Activated T-cell treated with anti-CD3 and anti-CD28 coated beads, Interleukin-2, amount 50 U/mL, for 72 hours (primary cell): ENCODE results near the gene HMGB3. TPM values are rescaled to one million over a fixed set of nuclear protein-coding genes. Genes with fewer than 3 reads are reported as not detected.
"Not testable (repeated sequence)": the region's sequence is repeated elsewhere in the genome, so short reads cannot be mapped to it uniquely, and the experiment has no call there.

ENCODE experiments used
- ATAC-seq, 2 donors: fragments of 150-1000 bp; cut with Tn5 transposase; replicated peaks in 1 of 2; 2 replicates each; pipeline ENCODE4 v1.10.0; 2021; ENCODE audit warnings: moderate library complexity in 2 of 2, mild to moderate bottlenecking in 1 of 2
- DNase-seq, 2 donors: peaks; one replicate each; pipeline ENCODE4 v3.0.0; 2021 to 2022; ENCODE audit warnings: mixed read lengths in 1 of 2
- H3K27ac Mint-ChIP-seq: one replicate; pipeline ENCODE4 v1.8.0; 2022; ENCODE audit warnings: mild to moderate bottlenecking, moderate library complexity, mixed read lengths
- H3K27me3 Mint-ChIP-seq: one replicate; pipeline ENCODE4 v1.8.0; 2022; ENCODE audit warnings: low read depth, mixed read lengths
- H3K36me3 Mint-ChIP-seq, 2 donors: one replicate each; pipeline ENCODE4 v1.8.0; 2022; ENCODE audit warnings: mixed read lengths in 2 of 2, mild to moderate bottlenecking in 1 of 2; ENCODE audit not compliant: insufficient read depth in 2 of 2
- H3K4me1 Mint-ChIP-seq: one replicate; pipeline ENCODE4 v1.8.0; 2022; ENCODE audit warnings: low read depth, mixed read lengths
- H3K4me3 Mint-ChIP-seq, 2 donors: one replicate each; pipeline ENCODE4 v1.8.0; 2022; ENCODE audit warnings: mild to moderate bottlenecking in 2 of 2, mixed read lengths in 2 of 2, moderate library complexity in 2 of 2
- H3K9me3 Mint-ChIP-seq, 2 donors: one replicate each; pipeline ENCODE4 v1.8.0; 2022; ENCODE audit warnings: mixed read lengths in 2 of 2
- total RNA-seq, 2 donors: library from RNA; stranded (reverse); gene quantifications; one replicate each; pipeline ENCODE4 v1.2.3, GENCODE V29; 2022

HMGB3 gene
- total RNA-seq, 2 donors from 2014 or later, result 22.8 to 28.1 TPM

DNA sequence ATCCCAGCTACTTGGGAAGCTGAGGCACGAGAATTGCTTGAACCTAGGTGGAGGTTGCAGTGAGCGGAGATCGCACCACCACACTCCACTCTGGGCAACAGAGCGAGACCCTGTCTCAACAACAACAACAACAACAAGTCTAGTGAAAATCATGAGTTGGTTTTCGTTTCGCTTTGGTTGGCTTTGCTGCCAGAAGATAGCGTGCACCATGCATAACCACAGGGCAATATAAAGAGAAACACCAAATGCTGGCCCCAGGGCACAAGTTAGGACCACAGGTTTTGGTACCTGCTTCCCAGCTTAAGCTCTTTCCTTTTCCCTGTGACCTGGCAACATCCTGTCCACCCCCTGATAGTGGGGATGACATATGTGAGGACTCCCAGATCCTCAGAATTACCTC lies 21.5 kb upstream of the HMGB3 start:
- Mint-ChIP-seq H3K4me3 (no peak overlapping the region), H3K4me1 (no peaks in the 10 kb centered on the region), H3K9me3 (no peaks in the 10 kb centered on the region), H3K36me3 (no peaks in the 10 kb centered on the region), H3K27me3 (peaks cover 14% of the 10 kb centered on the region), H3K27ac (no peak overlapping the region)
- DNase-seq, result no peak
- no peak for ATAC-seq

GRCh38 chrX:150964416-150964815 lies 18.7 kb upstream of the HMGB3 start:
- not testable (repeated sequence) for H3K27ac Mint-ChIP-seq, ATAC-seq, DNase-seq, H3K4me1 Mint-ChIP-seq, H3K9me3 Mint-ChIP-seq, H3K36me3 Mint-ChIP-seq, H3K4me3 Mint-ChIP-seq
- H3K27me3 Mint-ChIP-seq, result peaks cover 25% of the 10 kb centered on the region

- Mint-ChIP-seq H3K27me3 (peaks cover 17% of the 10 kb centered on the region), H3K9me3 (no peaks in the 10 kb centered on the region), H3K4me1 (no peaks in the 10 kb centered on the region), H3K4me3 (no peak overlapping the region), H3K36me3 (no peaks in the 10 kb centered on the region), H3K27ac (no peak overlapping the region)
- no peak for ATAC-seq
- no peak for DNase-seq
Observed at GRCh38 chrX:150966235-150966634, 16.9 kb upstream of the HMGB3 start.

DNA sequence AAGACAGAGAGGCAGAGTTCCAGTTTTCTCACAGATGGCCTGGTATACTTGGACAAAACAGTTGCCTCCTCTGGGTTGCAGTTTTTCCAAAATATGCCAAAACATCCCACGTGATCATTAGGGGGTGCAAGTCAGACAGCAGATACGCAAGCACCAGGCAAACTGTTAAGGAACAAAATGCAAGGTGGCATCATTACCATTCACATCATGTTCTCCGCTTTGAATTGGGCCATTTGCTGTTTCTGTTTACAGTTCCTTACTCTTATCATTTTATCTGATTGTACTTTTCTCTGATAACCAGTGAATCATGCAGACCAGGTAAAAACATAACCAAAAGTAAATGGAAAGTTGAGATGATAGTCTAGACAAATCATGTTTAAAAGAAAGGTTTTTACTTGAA lies 16.4 kb upstream of the HMGB3 start:
- peaks cover 17% of the 10 kb centered on the region for H3K27me3 Mint-ChIP-seq
- ATAC-seq (no peak), DNase-seq (no peak)
- H3K36me3 Mint-ChIP-seq, result no peaks in the 10 kb centered on the region
- no peak overlapping the region for H3K4me3 Mint-ChIP-seq
- H3K9me3 Mint-ChIP-seq, result no peaks in the 10 kb centered on the region
- H3K27ac Mint-ChIP-seq, result no peak overlapping the region
- H3K4me1 Mint-ChIP-seq, result no peaks in the 10 kb centered on the region

GRCh38 chrX:150967786-150968185 lies 15.3 kb upstream of the HMGB3 start:
- ATAC-seq, result no peak
- Mint-ChIP-seq H3K27me3 (peaks cover 21% of the 10 kb centered on the region), H3K4me3 (no peak overlapping the region), H3K4me1 (no peaks in the 10 kb centered on the region), H3K36me3 (no peaks in the 10 kb centered on the region), H3K27ac (no peak overlapping the region), H3K9me3 (no peaks in the 10 kb centered on the region)
- no peak for DNase-seq

DNA sequence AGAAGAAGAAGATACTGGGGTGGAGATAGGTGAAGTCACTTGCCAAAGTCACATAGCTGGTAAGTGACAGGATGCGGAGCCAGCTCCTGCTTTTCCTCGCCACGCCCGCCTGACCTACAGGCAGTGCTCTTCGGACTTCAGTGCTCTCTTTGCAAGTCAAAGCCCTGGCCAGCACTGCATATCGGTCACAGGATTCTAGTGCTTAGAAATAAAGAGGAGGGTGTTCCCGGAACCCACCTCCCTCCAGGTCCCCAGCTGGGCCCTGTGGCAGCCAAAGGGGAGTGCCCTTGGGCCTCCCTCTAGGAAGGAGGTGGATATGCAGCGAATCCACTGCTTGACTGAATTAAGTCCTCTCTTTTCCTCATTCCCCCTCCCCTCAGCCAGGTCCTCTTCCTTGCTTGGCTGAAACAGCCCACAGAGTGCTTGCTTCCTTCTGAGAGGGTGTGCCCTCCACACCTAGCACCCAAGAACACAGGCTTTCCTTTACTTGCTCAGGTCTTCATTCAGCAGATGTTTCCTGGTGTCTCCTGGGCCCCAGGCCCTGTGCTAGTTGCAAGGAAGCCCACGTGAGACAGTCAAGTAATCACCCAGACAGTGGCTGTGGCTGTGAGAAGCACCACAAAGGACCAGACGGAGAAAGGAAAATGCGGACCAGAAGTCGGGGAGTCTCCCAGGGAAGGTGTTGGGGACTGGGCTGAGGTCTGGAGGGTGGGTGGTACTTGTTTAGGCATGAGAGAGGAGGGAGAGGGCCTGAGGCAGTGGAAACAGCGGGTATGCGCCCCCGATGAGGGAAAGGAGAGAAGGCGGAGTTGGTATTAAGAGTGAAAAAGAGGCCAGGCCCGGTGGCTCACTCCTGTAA lies 14.0 kb upstream of the HMGB3 start:
- H3K4me1 Mint-ChIP-seq, result no peaks in the 10 kb centered on the region
- no peaks in the 10 kb centered on the region for H3K9me3 Mint-ChIP-seq
- ATAC-seq (no peak), DNase-seq (no peak)
- H3K27ac Mint-ChIP-seq, result no peak overlapping the region
- H3K4me3 Mint-ChIP-seq, result no peak overlapping the region
- peaks cover 25% of the 10 kb centered on the region for H3K27me3 Mint-ChIP-seq
- H3K36me3 Mint-ChIP-seq, result no peaks in the 10 kb centered on the region

DNA sequence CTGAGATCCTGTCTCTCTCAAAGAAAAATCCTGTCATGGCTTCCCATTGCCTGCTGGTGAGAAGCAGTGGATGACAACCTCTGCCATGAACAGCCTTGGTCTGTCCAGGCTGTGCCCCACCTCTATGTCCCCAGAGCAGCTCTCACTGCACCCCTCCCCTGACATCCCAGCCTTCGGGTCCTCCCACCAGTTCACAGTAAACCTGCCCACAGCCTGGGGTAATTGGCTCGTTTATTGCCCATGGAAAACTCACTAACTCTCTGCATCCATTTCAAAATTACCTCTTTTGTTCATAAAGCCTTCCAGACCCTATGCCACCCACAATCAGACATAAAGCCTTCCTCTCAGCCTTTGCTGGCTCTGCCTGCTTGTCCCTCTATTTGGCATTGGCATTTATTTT lies 10.7 kb upstream of the HMGB3 start:
- no peak overlapping the region for H3K4me3 Mint-ChIP-seq
- H3K4me1 Mint-ChIP-seq, result no peaks in the 10 kb centered on the region
- no peak overlapping the region for H3K27ac Mint-ChIP-seq
- ATAC-seq, result no peak
- H3K36me3 Mint-ChIP-seq, result no peaks in the 10 kb centered on the region
- H3K27me3 Mint-ChIP-seq, result peaks cover 16% of the 10 kb centered on the region
- no peaks in the 10 kb centered on the region for H3K9me3 Mint-ChIP-seq
- DNase-seq, result no peak

GRCh38 chrX:150975655-150976390 lies 7.3 kb upstream of the HMGB3 start:
- Mint-ChIP-seq H3K9me3 (no peaks in the 10 kb centered on the region), H3K4me3 (no peak overlapping the region), H3K27me3 (peaks cover 7% of the 10 kb centered on the region), H3K27ac (no peak overlapping the region), H3K4me1 (no peaks in the 10 kb centered on the region), H3K36me3 (no peaks in the 10 kb centered on the region)
- ATAC-seq (no peak), DNase-seq (no peak)

GRCh38 chrX:150977411-150978162 lies 5.5 kb upstream of the HMGB3 start:
- no peaks in the 10 kb centered on the region for H3K4me1 Mint-ChIP-seq
- no peak overlapping the region for H3K4me3 Mint-ChIP-seq
- peaks cover 6% of the 10 kb centered on the region for H3K27me3 Mint-ChIP-seq
- DNase-seq, result no peak
- no peaks in the 10 kb centered on the region for H3K9me3 Mint-ChIP-seq
- no peak overlapping the region for H3K27ac Mint-ChIP-seq
- ATAC-seq, result no peak
- H3K36me3 Mint-ChIP-seq, result no peaks in the 10 kb centered on the region

- Mint-ChIP-seq H3K36me3 (peaks cover 4 to 5% of the 10 kb centered on the region in 2 donors), H3K4me1 (no peaks in the 10 kb centered on the region), H3K4me3 (no peak overlapping the region), H3K27me3 (peaks cover 6% of the 10 kb centered on the region), H3K9me3 (no peaks in the 10 kb centered on the region), H3K27ac (no peak overlapping the region)
- ATAC-seq (no peak), DNase-seq (no peak)
Observed at GRCh38 chrX:150980186-150980585, 2.9 kb upstream of the HMGB3 start.

GRCh38 chrX:150980711-150981110 lies 2.4 kb upstream of the HMGB3 start:
- DNase-seq, result no peak
- H3K4me1 Mint-ChIP-seq, result no peaks in the 10 kb centered on the region
- H3K27me3 Mint-ChIP-seq, result peaks cover 11% of the 10 kb centered on the region
- H3K36me3 Mint-ChIP-seq, result peaks cover 5% of the 10 kb centered on the region in 2 donors
- no peak overlapping the region for H3K4me3 Mint-ChIP-seq
- no peaks in the 10 kb centered on the region for H3K9me3 Mint-ChIP-seq
- no peak overlapping the region for H3K27ac Mint-ChIP-seq
- no peak for ATAC-seq

DNA sequence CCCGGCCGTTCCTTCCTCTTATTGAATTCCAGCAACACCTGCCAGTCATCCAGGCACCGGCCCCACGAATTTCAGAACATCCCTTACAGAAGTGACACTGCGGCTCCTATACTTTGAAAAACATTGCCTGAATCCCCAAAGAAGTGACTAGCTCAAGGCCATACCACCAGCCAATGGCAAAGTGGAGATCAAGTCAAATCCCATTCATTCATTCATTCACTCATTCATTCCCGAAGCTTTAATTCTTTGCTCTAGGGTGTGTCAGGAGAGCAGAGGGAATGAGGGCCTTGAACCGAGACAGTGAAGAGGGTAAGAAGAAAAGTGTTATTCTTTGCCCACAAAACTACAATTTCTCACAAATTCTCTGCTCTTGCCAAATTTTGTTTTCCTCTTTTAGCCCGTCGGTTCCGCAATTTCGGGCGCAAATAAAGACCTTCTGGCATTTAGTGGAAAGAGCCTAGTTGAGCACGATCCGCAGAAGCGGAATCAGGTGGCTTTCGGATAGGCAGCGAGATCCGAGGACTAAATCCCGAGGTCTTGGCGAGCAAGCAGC lies 824 bp upstream of the HMGB3 start:
- peaks cover 7 to 8% of the 10 kb centered on the region in 2 donors for H3K36me3 Mint-ChIP-seq
- no peaks in the 10 kb centered on the region for H3K4me1 Mint-ChIP-seq
- no peak overlapping the region for H3K27ac Mint-ChIP-seq
- no peak for ATAC-seq
- H3K4me3 Mint-ChIP-seq, result peak overlapping the region; percentile 74
- DNase-seq, result no peak
- peaks cover 14% of the 10 kb centered on the region for H3K27me3 Mint-ChIP-seq
- no peaks in the 10 kb centered on the region for H3K9me3 Mint-ChIP-seq
